PC-9 (cell line): Measurements from ENCODE around the gene FOXP2. TPM values are rescaled to one million over a fixed set of nuclear protein-coding genes. Genes with fewer than 3 reads are reported as not detected.

Source experiments
- BruUV-seq: library from RNA; stranded (reverse); fragments of 400-500 nt; replicated peaks from 2 replicates; lab custom pipeline; 2021; lab: Mats Ljungman, UMichigan
- CTCF ChIA-PET: fragments of 300-600 bp; sonication (Branson Sonifier 250); formaldehyde crosslinking; loops from one replicate; lab custom pipeline; 2022; ENCODE audit warnings: antibody characterized with exemption; lab: Charles Lee
- POLR2A ChIA-PET: fragments of 300-600 bp; sonication (Branson Sonifier 250); formaldehyde crosslinking; loops from one replicate; lab custom pipeline; 2022; ENCODE audit warnings: antibody characterized with exemption; ENCODE audit not compliant: unreplicated experiment; lab: Charles Lee
- DNase-seq, 2 experiments: peaks; one replicate each; pipeline versions ENCODE4 v3.0.0 to v3.0.0-alpha.2; 2015 to 2022; ENCODE audit warnings: mixed read lengths in 1 of 2
- H2AFZ ChIP-seq: fragments of 200-600 bp; sonication (generic); 2 replicates; pipeline ENCODE4 v1.8.1; 2017; ENCODE audit warnings: antibody characterized with exemption
- H3F3A ChIP-seq: fragments of 200-600 bp; sonication (generic); 2 replicates; pipeline ENCODE4 v1.8.1; 2017; ENCODE audit warnings: antibody characterized with exemption, mild to moderate bottlenecking, low read depth; ENCODE audit not compliant: insufficient read depth
- H3K27ac ChIP-seq: fragments of 200-600 bp; sonication (generic); 2 replicates; pipeline ENCODE4 v1.6.1; 2016; ENCODE audit warnings: mixed run types
- H3K27me3 ChIP-seq: fragments of 200-600 bp; sonication (generic); 2 replicates; pipeline ENCODE4 v1.6.1; 2016; ENCODE audit warnings: low read depth, mixed run types; ENCODE audit not compliant: insufficient read depth
- H3K36me3 ChIP-seq: fragments of 200-600 bp; sonication (generic); 2 replicates; pipeline ENCODE4 v1.6.1; 2016; ENCODE audit warnings: low read depth, mixed run types
- H3K4me1 ChIP-seq: fragments of 200-600 bp; sonication (generic); replicated peaks from 2 replicates; pipeline ENCODE4 v1.6.1; 2016; ENCODE audit warnings: mixed run types; ENCODE audit not compliant: insufficient read depth
- H3K4me2 ChIP-seq: fragments of 200-600 bp; sonication (generic); 2 replicates; pipeline ENCODE4 v1.6.1; 2017; ENCODE audit warnings: mixed run types
- H3K4me3 ChIP-seq: fragments of 200-600 bp; sonication (generic); 2 replicates; pipeline ENCODE4 v1.6.1; 2016; ENCODE audit warnings: mixed run types
- H3K79me2 ChIP-seq: fragments of 200-600 bp; sonication (generic); 2 replicates; pipeline ENCODE4 v1.6.1; 2017; ENCODE audit warnings: low read depth, mixed run types
- H3K9me2 ChIP-seq: fragments of 200-600 bp; sonication (generic); 2 replicates; pipeline ENCODE4 v1.8.1; 2017; ENCODE audit warnings: mild to moderate bottlenecking; ENCODE audit not compliant: insufficient read depth
- H3K9me3 ChIP-seq: fragments of 200-600 bp; sonication (generic); 2 replicates; pipeline ENCODE4 v1.8.1; 2016; ENCODE audit warnings: low read depth; ENCODE audit not compliant: insufficient read depth
- H4K20me1 ChIP-seq: fragments of 200-600 bp; sonication (generic); 2 replicates; pipeline ENCODE4 v1.8.1; 2017; ENCODE audit not compliant: insufficient read depth
- EZH2 ChIP-seq: fragments of 200-600 bp; sonication (generic); IDR thresholded peaks from 2 replicates; pipeline ENCODE4 v1.8.0; 2017; ENCODE audit warnings: antibody characterized with exemption, low read depth
- intact Hi-C: fragments of 100-400 bp; cut with micrococcal nuclease; formaldehyde crosslinking; loops from one replicate; pipeline ENCODE4 v1.10.0; 2022; ENCODE audit not compliant: unreplicated experiment
- total RNA-seq: library from RNA; stranded (reverse); gene quantifications from 2 replicates; pipeline ENCODE4 v1.2.3, GENCODE V29; 2021
- TF ChIP-seq, protein P1 (sequence below): fragments of 200-600 bp; sonication (generic); conservative IDR thresholded peaks from 2 replicates; pipeline ENCODE4 v1.6.1; 2017; ENCODE audit warnings: mixed run types, antibody characterized with exemption, mild to moderate bottlenecking, moderate library complexity

FOXP2 gene
- total RNA-seq, 1 experiment from 2014 or later, result 1.2 TPM

DNA sequence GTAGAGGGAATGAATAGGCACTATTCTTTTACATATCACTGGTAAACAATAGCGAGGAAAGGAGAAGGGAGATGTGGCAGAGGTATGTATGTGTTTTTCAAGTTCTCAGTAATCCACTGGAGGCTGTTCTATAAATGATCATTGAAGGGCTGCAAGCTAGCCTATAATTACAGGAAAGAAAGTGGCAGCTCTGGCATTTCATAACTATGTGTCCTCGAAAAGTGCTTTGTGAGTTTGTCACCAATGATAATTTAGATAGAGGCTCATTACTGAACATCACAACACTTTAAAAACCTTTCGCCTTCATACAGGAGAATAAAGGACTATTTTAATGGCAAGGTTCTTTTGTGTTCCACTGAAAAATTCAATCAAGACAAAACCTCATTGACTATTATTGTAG lies 235.1 kb downstream of the FOXP2 start:
- no TSS peak for BruUV-seq
- no peaks in the 10 kb centered on the region for H3K36me3 ChIP-seq
- ChIA-PET POLR2A (no interaction called here), CTCF (no interaction called here)
- no peaks in the 10 kb centered on the region for H4K20me1 ChIP-seq
- no peaks in the 10 kb centered on the region for H3K27me3 ChIP-seq
- H3K79me2 ChIP-seq, result no peaks in the 10 kb centered on the region
- H3K4me1 ChIP-seq, result no peaks in the 10 kb centered on the region
- H3K9me3 ChIP-seq, result no peaks in the 10 kb centered on the region
- H3K4me2 ChIP-seq, result no peak overlapping the region
- TF ChIP-seq, protein P1, sequence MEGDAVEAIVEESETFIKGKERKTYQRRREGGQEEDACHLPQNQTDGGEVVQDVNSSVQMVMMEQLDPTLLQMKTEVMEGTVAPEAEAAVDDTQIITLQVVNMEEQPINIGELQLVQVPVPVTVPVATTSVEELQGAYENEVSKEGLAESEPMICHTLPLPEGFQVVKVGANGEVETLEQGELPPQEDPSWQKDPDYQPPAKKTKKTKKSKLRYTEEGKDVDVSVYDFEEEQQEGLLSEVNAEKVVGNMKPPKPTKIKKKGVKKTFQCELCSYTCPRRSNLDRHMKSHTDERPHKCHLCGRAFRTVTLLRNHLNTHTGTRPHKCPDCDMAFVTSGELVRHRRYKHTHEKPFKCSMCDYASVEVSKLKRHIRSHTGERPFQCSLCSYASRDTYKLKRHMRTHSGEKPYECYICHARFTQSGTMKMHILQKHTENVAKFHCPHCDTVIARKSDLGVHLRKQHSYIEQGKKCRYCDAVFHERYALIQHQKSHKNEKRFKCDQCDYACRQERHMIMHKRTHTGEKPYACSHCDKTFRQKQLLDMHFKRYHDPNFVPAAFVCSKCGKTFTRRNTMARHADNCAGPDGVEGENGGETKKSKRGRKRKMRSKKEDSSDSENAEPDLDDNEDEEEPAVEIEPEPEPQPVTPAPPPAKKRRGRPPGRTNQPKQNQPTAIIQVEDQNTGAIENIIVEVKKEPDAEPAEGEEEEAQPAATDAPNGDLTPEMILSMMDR, result no peak
- no peak for TF ChIP-seq EZH2
- H3K27ac ChIP-seq, result no peak overlapping the region
- H2AFZ ChIP-seq, result no peak overlapping the region
- no peaks in the 10 kb centered on the region for H3F3A ChIP-seq
- no peak overlapping the region for H3K4me3 ChIP-seq
- no peaks in the 10 kb centered on the region for H3K9me2 ChIP-seq
- intact Hi-C loops, result no loop called here
- no peak for DNase-seq

DNA sequence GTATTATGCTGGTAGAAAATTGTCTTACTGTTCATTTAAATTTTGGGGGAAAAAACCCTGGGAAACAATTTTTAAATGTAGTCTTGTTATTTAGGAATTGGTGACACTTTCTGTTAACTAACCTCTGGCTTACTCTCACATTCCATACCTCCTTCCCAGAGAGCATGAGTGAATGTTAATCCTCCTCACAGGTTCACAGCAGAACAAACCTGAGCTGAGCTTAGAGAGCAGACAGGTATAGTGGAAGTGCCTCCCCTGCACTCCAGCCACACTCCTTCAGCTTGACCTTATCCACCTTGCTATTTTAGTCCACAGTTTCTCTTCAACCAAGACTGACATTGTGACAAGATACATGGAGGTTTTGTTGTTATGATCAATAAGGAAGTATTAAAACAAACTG lies 235.9 kb downstream of the FOXP2 start:
- no peaks in the 10 kb centered on the region for H3K36me3 ChIP-seq
- no peak overlapping the region for H3K4me3 ChIP-seq
- no TSS peak for BruUV-seq
- H2AFZ ChIP-seq, result no peak overlapping the region
- CTCF ChIA-PET, result no interaction called here
- no peak overlapping the region for H3K27ac ChIP-seq
- H4K20me1 ChIP-seq, result no peaks in the 10 kb centered on the region
- no peaks in the 10 kb centered on the region for H3K4me1 ChIP-seq
- H3K79me2 ChIP-seq, result no peaks in the 10 kb centered on the region
- no peak for DNase-seq
- H3F3A ChIP-seq, result no peaks in the 10 kb centered on the region
- H3K9me3 ChIP-seq, result no peaks in the 10 kb centered on the region
- intact Hi-C loops, result no loop called here
- POLR2A ChIA-PET, result no interaction called here
- no peaks in the 10 kb centered on the region for H3K27me3 ChIP-seq
- no peak overlapping the region for H3K4me2 ChIP-seq
- TF ChIP-seq, protein P1, result no peak
- no peak for TF ChIP-seq EZH2
- no peaks in the 10 kb centered on the region for H3K9me2 ChIP-seq

DNA sequence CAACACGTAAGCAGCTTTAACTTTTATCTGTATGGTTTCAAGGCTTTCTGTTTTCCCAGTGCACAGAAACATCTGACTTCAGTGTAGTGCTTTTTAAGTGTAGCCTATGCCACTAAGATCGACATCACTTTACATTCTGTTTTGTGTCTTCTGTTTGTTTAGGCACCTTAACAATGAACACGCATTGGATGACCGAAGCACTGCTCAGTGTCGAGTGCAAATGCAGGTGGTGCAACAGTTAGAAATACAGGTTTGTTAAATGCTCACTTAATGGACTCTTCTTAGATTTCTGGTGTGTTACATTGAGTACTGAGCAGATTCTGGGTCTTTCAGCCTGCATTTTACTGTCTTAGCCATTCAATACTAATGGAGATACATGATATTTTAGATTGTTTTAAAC lies 237.4 kb downstream of the FOXP2 start:
- Histone ChIP-seq H2AFZ (no peak overlapping the region), H3K9me2 (no peaks in the 10 kb centered on the region), H3K79me2 (no peaks in the 10 kb centered on the region), H3K4me3 (no peak overlapping the region), H3K9me3 (no peaks in the 10 kb centered on the region), H3F3A (no peaks in the 10 kb centered on the region), H3K36me3 (no peaks in the 10 kb centered on the region), H4K20me1 (no peaks in the 10 kb centered on the region), H3K27me3 (no peaks in the 10 kb centered on the region), H3K27ac (no peak overlapping the region), H3K4me1 (no peaks in the 10 kb centered on the region), H3K4me2 (no peak overlapping the region)
- DNase-seq, result no peak
- BruUV-seq, result no TSS peak
- no peak for TF ChIP-seq EZH2
- TF ChIP-seq, protein P1, result no peak
- ChIA-PET POLR2A (interaction anchor here (0.6 kb wide), 1 partner anchor 33 kb away, joined by 3 read pairs; no protein-coding TSS in a partner anchor), CTCF (no interaction called here)
- intact Hi-C loops, result no loop called here
